ENCODE measurements around the gene TMEM254.

The TMEM254 gene

DNA sequence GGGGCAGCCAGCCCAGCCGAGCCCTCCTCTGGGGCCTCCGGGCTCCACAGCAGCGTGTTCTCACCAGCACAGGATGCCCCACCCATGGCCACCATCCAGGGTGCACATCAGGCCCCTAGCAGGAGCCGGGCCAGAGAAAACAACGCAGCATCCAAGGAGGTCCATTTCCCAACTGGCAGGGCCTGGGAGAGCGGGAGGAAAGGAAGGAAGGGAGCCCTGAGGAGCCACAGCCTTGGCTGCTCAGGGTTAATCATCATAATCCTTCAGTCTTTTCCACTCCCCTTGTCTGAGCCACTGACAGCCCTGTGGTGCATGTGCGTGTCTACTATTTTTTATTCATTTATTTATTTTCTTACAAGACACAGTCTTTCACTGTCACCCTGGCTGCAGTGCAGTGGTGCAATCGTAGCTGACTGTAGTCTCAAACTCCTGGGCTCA, 57.7 kb downstream of the TMEM254 start:
- Histone ChIP-seq H4K20me1 (ENCODE audit: insufficient read depth, low read length) (no peaks in the 10 kb centered on the region), H3F3A (ENCODE audit: insufficient read depth, low read length) (no peaks in the 10 kb centered on the region), H3K9me2 (ENCODE audit: low read depth, low read length) (no peaks in the 10 kb centered on the region), H3K4me1 (ENCODE audit: insufficient read depth, low read length, severe bottlenecking) (no peaks in the 10 kb centered on the region), H3K9ac (ENCODE audit: low read length) (no peak overlapping the region), H3K27ac (ENCODE audit: low read depth, low read length, poor library complexity, severe bottlenecking) (no peak overlapping the region), H3K36me3 (ENCODE audit: insufficient read depth, low read length) (no peaks in the 10 kb centered on the region), H3K4me3 (ENCODE audit: low read depth, low read length, poor library complexity, severe bottlenecking) (no peak overlapping the region), H3K4me2 (ENCODE audit: low read length) (no peak overlapping the region), H3K27me3 (ENCODE audit: insufficient read depth, low read length) (no peaks in the 10 kb centered on the region), H3K79me2 (ENCODE audit: insufficient read depth, low read length) (no peaks in the 10 kb centered on the region), H2AFZ (ENCODE audit: low read length) (no peak overlapping the region), H3K9me3 (ENCODE audit: low read length) (no peaks in the 10 kb centered on the region)
- TF ChIP-seq CTCF (IDR thresholded peaks at IDR 0.05; ENCODE audit: low read length): no peak
- no peak for TF ChIP-seq EZH2 (IDR thresholded peaks at IDR 0.05; ENCODE audit: borderline replicate concordance, low read length)

DNA sequence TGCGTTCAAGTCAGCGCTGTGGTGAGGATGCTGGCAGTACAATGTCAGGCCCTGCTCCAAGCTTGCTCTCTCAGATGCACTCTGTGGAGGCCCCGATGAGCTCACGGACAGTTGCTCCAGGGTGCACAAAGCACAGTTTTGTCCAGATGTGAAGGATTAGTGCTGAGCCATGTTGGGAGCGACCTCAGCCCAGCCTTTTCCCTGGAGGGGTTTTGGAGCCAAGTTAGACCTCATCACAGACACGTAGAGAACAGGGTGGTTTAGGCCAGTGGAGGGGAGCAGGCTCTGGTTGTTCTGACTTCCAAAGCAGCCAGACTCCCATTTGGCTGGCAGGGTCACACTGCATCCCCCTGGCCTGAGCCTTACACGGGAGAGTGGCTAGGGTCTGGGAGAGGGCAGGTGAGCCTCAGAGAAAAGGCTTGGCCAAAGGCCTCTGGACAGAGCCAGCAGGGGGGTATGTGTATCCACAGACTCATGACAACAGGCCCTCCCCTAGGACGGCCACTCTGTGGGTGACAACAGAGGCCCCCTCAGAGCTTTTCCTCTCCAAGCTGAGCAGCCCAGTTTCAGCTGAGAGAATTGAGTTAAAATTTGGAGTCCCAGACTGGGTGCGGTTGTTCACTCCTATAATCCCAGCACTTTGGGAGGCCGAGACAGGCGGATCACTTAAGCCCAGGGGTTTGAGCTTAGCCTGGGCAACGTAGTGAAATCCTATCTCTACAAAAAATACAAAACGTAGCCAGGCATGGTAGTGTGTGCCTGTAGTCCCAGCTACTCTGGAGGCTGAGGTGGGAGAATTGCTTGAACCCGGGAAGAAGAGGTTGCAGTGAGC, 58.8 kb downstream of the TMEM254 start:
- TF ChIP-seq CTCF (IDR thresholded peaks at IDR 0.05; ENCODE audit: low read length) (no peak), EZH2 (IDR thresholded peaks at IDR 0.05; ENCODE audit: borderline replicate concordance, low read length) (no peak)
- H3K4me3 ChIP-seq (ENCODE audit: low read depth, low read length, poor library complexity, severe bottlenecking): no peak overlapping the region
- H3K27me3 ChIP-seq (ENCODE audit: insufficient read depth, low read length): no peaks in the 10 kb centered on the region
- H3K9ac ChIP-seq (ENCODE audit: low read length): no peak overlapping the region
- H3K4me2 ChIP-seq (ENCODE audit: low read length): no peak overlapping the region
- H2AFZ ChIP-seq (ENCODE audit: low read length): no peak overlapping the region
- no peaks in the 10 kb centered on the region for H3K36me3 ChIP-seq (ENCODE audit: insufficient read depth, low read length)
- no peaks in the 10 kb centered on the region for H3K9me2 ChIP-seq (ENCODE audit: low read depth, low read length)
- H3F3A ChIP-seq (ENCODE audit: insufficient read depth, low read length): no peaks in the 10 kb centered on the region
- H4K20me1 ChIP-seq (ENCODE audit: insufficient read depth, low read length): no peaks in the 10 kb centered on the region
- no peaks in the 10 kb centered on the region for H3K79me2 ChIP-seq (ENCODE audit: insufficient read depth, low read length)
- H3K9me3 ChIP-seq (ENCODE audit: low read length): no peaks in the 10 kb centered on the region
- H3K4me1 ChIP-seq (ENCODE audit: insufficient read depth, low read length, severe bottlenecking): no peaks in the 10 kb centered on the region
- H3K27ac ChIP-seq (ENCODE audit: low read depth, low read length, poor library complexity, severe bottlenecking): no peak overlapping the region

- Histone ChIP-seq H3K27ac (ENCODE audit: low read depth, low read length, poor library complexity, severe bottlenecking) (no peak overlapping the region), H3K9me2 (ENCODE audit: low read depth, low read length) (no peaks in the 10 kb centered on the region), H3K27me3 (ENCODE audit: insufficient read depth, low read length) (no peaks in the 10 kb centered on the region), H3K4me3 (ENCODE audit: low read depth, low read length, poor library complexity, severe bottlenecking) (no peak overlapping the region), H3K79me2 (ENCODE audit: insufficient read depth, low read length) (no peaks in the 10 kb centered on the region), H3K4me1 (ENCODE audit: insufficient read depth, low read length, severe bottlenecking) (no peaks in the 10 kb centered on the region), H3K4me2 (ENCODE audit: low read length) (no peak overlapping the region), H3K36me3 (ENCODE audit: insufficient read depth, low read length) (no peaks in the 10 kb centered on the region), H3K9ac (ENCODE audit: low read length) (no peak overlapping the region), H3K9me3 (ENCODE audit: low read length) (no peaks in the 10 kb centered on the region), H3F3A (ENCODE audit: insufficient read depth, low read length) (no peaks in the 10 kb centered on the region), H2AFZ (ENCODE audit: low read length) (no peak overlapping the region), H4K20me1 (ENCODE audit: insufficient read depth, low read length) (no peaks in the 10 kb centered on the region)
- TF ChIP-seq EZH2 (IDR thresholded peaks at IDR 0.05; ENCODE audit: borderline replicate concordance, low read length) (no peak), CTCF (IDR thresholded peaks at IDR 0.05; ENCODE audit: low read length) (no peak)
Measured at GRCh38 chr10:80137920-80138319, 59.5 kb downstream of the TMEM254 start.
